ENCODE measurements around the gene SUPV3L1. TPM values are rescaled to one million over a fixed set of nuclear protein-coding genes. Genes with fewer than 3 reads are reported as not detected.

The SUPV3L1 gene
- total and polyA plus RNA-seq, 4 donors = 14.1 to 21.7 (median 17.5) TPM

- WGBS = 89% methylated on average over 1 of the region's 1 CpG
- H3K4me3 ChIP-seq (ENCODE audit: low read depth in 1 of 3, low read length in 3 of 3) = no peak overlapping the region
- peaks cover 10 to 42% (median 31%) of the 10 kb centered on the region in 4 donors for H3K36me3 ChIP-seq (ENCODE audit: control insufficient read depth in 4 of 4, insufficient read depth in 3 of 4, low read depth in 1 of 4, low read length in 3 of 4)
- no peaks in the 10 kb centered on the region for H3K27me3 ChIP-seq (ENCODE audit: control insufficient read depth in 4 of 4, insufficient read depth in 4 of 4, low read length in 3 of 4)
- no peak for DNase-seq (ENCODE audit: low spot score)
- TF ChIP-seq CTCF (IDR thresholded peaks at IDR 0.05; ENCODE audit: low read depth, low read length, missing input control) = no peak
- no peak for TF ChIP-seq RXRA (IDR thresholded peaks at IDR 0.05)
- no peak for TF ChIP-seq JUND (IDR thresholded peaks at IDR 0.05)
- TF ChIP-seq TAF1 (conservative IDR thresholded peaks at IDR 0.05) = no peak
- no peak for TF ChIP-seq RAD21 (IDR thresholded peaks at IDR 0.05)
- TF ChIP-seq SP1 (IDR thresholded peaks at IDR 0.05) = no peak
- TF ChIP-seq GABPA (IDR thresholded peaks at IDR 0.05 in 1 of 2, conservative IDR thresholded peaks at IDR 0.05 in 1 of 2) = no peak
- no peak for TF ChIP-seq HNF4G (IDR thresholded peaks at IDR 0.05)
- no peak for TF ChIP-seq FOXA2 (IDR thresholded peaks at IDR 0.05)
- TF ChIP-seq MAX (IDR thresholded peaks at IDR 0.05) = no peak
- no peak for TF ChIP-seq NR2F2 (IDR thresholded peaks at IDR 0.05)
- TF ChIP-seq HNF4A (conservative IDR thresholded peaks at IDR 0.05) = no peak
- peaks cover 0 to 6% (median 5%) of the 10 kb centered on the region in 4 donors for H3K4me1 ChIP-seq (ENCODE audit: control insufficient read depth in 4 of 4, insufficient read depth in 4 of 4, low read length in 3 of 4)
- H3K9ac ChIP-seq (ENCODE audit: low read depth in 1 of 2, low read length in 2 of 2) = no peak overlapping the region
- no peak overlapping the region for H3K27ac ChIP-seq (ENCODE audit: low read depth in 1 of 2, low read length in 2 of 2)
- no peaks in the 10 kb centered on the region for H3K9me3 ChIP-seq (ENCODE audit: control insufficient read depth in 4 of 4, low read length in 3 of 4)
Observed at GRCh38 chr10:69186524-69186923, 6.5 kb downstream of the SUPV3L1 start.

- Histone ChIP-seq H3K27ac (ENCODE audit: low read depth in 1 of 2, low read length in 2 of 2) (peak overlapping the region in 1 of 2 donors; percentile 3), H3K9me3 (ENCODE audit: control insufficient read depth in 4 of 4, low read length in 3 of 4) (no peaks in the 10 kb centered on the region), H3K36me3 (ENCODE audit: control insufficient read depth in 4 of 4, insufficient read depth in 3 of 4, low read depth in 1 of 4, low read length in 3 of 4) (peaks cover 5 to 61% (median 37%) of the 10 kb centered on the region in 4 donors), H3K27me3 (ENCODE audit: control insufficient read depth in 4 of 4, insufficient read depth in 4 of 4, low read length in 3 of 4) (no peaks in the 10 kb centered on the region), H3K4me3 (ENCODE audit: low read depth in 1 of 3, low read length in 3 of 3) (no peak overlapping the region), H3K4me1 (ENCODE audit: control insufficient read depth in 4 of 4, insufficient read depth in 4 of 4, low read length in 3 of 4) (no peaks in the 10 kb centered on the region), H3K9ac (ENCODE audit: low read depth in 1 of 2, low read length in 2 of 2) (no peak overlapping the region)
- WGBS = 93% methylated on average over 2 of the region's 2 CpGs
- DNase-seq (ENCODE audit: low spot score) = no peak
- TF ChIP-seq EGR1 (IDR thresholded peaks at IDR 0.05; ENCODE audit: low read depth in 2 of 2) = no peak
- no peak for TF ChIP-seq CTCF (IDR thresholded peaks at IDR 0.05; ENCODE audit: low read depth, low read length, missing input control)
- no peak for TF ChIP-seq TAF1 (conservative IDR thresholded peaks at IDR 0.05)
- no peak for TF ChIP-seq RXRA (IDR thresholded peaks at IDR 0.05)
Observed at GRCh38 chr10:69201045-69201444, 21.0 kb downstream of the SUPV3L1 start.

- Histone ChIP-seq H3K9me3 (ENCODE audit: control insufficient read depth in 4 of 4, low read length in 3 of 4) (no peaks in the 10 kb centered on the region), H3K4me3 (ENCODE audit: low read depth in 1 of 3, low read length in 3 of 3) (no peak overlapping the region), H3K27me3 (ENCODE audit: control insufficient read depth in 4 of 4, insufficient read depth in 4 of 4, low read length in 3 of 4) (no peaks in the 10 kb centered on the region), H3K27ac (ENCODE audit: low read depth in 1 of 2, low read length in 2 of 2) (no peak overlapping the region), H3K4me1 (ENCODE audit: control insufficient read depth in 4 of 4, insufficient read depth in 4 of 4, low read length in 3 of 4) (no peaks in the 10 kb centered on the region), H3K9ac (ENCODE audit: low read depth in 1 of 2, low read length in 2 of 2) (no peak overlapping the region), H3K36me3 (ENCODE audit: control insufficient read depth in 4 of 4, insufficient read depth in 3 of 4, low read depth in 1 of 4, low read length in 3 of 4) (peaks cover 5 to 66% (median 39%) of the 10 kb centered on the region in 4 donors)
- DNase-seq (ENCODE audit: low spot score) = no peak
- TF ChIP-seq RAD21 (IDR thresholded peaks at IDR 0.05) = peak in 1 of 2 donors; percentile 8
- TF ChIP-seq FOXA1 (IDR thresholded peaks at IDR 0.05) = no peak
- WGBS = 82% methylated on average over 1 of the region's 1 CpG
Observed at GRCh38 chr10:69202332-69202731, 22.3 kb downstream of the SUPV3L1 start.
